Hepatocyte (in vitro differentiated cells): Measurements from ENCODE around the gene GRB10.

ENCODE experiments used
- CTCF ChIP-seq: fragments of 200-600 bp; sonication (generic); IDR thresholded peaks from 2 replicates; pipeline ENCODE4 v1.5.1; 2016; ENCODE audit warnings: antibody characterized with exemption, mild to moderate bottlenecking; ENCODE audit not compliant: poor library complexity
- EZH2 ChIP-seq: fragments of 200-600 bp; sonication (generic); IDR thresholded peaks from 2 replicates; pipeline ENCODE4 v1.6.1; 2016; ENCODE audit warnings: antibody characterized with exemption, mild to moderate bottlenecking, borderline replicate concordance

- no peak for TF ChIP-seq CTCF
- TF ChIP-seq EZH2: no peak
Measured at GRCh38 chr7:50648570-50649169, 134.0 kb downstream of the GRB10 start.
